HEK293T (cell line): ENCODE results near the gene ESPN.

Experiments
- BHLHE40 ChIP-seq: fragments of 450-650 bp; IDR thresholded peaks from 2 replicates; pipeline ENCODE4 v1.6.1; 2016; ENCODE audit warnings: mild to moderate bottlenecking, moderate library complexity, borderline replicate concordance
- FOXA1 ChIP-seq: fragments of 450-650 bp; IDR thresholded peaks from 2 replicates; pipeline ENCODE4 v1.6.1; 2016; ENCODE audit warnings: mild to moderate bottlenecking
- TARDBP ChIP-seq: fragments of 450-650 bp; IDR thresholded peaks from 2 replicates; pipeline ENCODE4 v1.6.1; 2016

- TF ChIP-seq BHLHE40 (no peak), FOXA1 (no peak), TARDBP (no peak)
Observed at GRCh38 chr1:6399294-6399693, 25.3 kb upstream of the ESPN start.
